Forelimb muscle (tissue), 1 donor: ENCODE measurements around the gene BBIP1. TPM values are rescaled to one million over a fixed set of nuclear protein-coding genes. Genes with fewer than 3 reads are reported as not detected.
A peak's percentile ranks its signal among the peaks of the same experiment; 100 is the strongest.
"Not testable (repeated sequence)": the region's sequence is repeated elsewhere in the genome, so short reads cannot be mapped to it uniquely, and the experiment has no call there.

Experiments used
- DNase-seq: peaks from one replicate; pipeline ENCODE4 v3.0.0-alpha.2; 2013; ENCODE audit warnings: low read depth
- polyA plus RNA-seq: library from polyadenylated mRNA; unstranded; fragments of 120-200 nt; gene quantifications from one replicate; pipeline ENCODE4 v1.2.1, GENCODE V29; 2013; ENCODE audit not compliant: insufficient read length

Gene BBIP1
- polyA plus RNA-seq, 1 donor, result 23.9 TPM

DNA sequence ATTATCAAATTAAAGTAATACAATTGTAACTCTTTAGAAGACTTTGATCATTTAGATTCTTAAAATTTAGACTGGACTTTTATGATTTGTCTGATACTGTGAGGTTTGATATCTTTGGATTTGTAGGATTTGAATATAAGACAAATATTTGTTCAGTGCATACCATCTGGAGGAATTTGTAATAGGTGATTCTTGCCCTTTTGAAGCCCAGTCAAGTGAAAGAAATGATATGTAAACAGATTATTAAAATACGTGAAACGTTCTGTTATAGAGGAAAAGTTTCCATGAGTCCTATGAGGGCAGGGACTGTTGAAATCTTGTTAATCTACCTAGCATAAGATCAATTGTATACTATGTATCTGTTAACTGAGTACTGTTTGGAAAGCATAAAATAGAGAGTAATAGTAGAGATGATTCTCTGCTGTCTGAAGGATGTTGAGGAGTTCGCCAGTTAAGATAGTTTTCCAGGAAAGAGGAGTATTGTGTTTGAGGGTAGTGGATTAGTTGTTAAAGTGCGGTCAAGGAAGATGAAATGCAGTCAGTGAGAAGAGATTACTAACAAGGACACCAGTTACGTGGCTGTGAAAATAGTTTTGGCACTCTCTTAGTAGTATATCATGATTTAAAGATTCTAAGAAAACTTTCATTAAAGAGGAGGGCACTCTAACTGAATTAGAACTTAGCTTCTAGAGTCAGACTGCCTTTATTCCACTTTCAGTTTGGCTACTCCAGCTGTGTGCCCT lies 32.9 kb downstream of the BBIP1 start:
- DNase-seq, result no peak

DNA sequence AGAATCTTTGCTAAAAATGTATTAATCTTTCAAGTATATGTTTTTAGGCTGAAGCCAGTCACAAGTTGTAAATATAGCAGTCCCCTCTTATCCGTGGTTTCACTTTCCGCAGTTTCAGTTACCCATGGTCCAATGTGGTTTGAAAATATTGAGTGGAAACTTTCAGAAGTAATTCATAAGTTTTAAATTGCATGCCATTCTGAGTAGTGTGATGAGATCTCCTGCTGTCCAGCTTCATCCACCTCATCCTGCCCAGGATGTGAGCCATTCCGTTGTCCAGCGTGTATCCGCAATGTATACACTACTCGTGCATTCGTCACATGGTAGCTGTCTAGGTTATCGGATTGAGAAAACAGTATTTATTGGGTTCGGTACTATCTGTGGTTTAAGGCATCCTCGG lies 35.1 kb downstream of the BBIP1 start:
- DNase-seq, result no peak

DNA sequence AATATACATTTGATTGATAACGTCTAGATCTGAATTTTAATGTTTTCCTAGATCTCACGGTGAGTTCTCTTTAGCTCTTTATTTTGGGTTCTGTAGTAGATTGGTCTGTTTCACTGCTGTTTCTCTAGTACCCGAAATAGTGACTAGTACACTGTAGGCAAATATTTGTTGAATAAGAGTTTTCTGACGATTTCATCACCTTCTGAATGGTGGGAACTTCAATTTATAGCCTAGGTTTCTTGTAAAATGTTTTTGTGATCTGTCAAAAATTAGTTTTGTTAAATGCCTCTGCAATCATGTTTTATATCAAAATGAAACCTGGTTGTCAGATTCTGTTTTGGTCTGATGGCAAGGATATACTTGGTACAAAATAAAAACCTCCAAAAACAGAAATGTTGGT lies 37.1 kb downstream of the BBIP1 start:
- no peak for DNase-seq

DNA sequence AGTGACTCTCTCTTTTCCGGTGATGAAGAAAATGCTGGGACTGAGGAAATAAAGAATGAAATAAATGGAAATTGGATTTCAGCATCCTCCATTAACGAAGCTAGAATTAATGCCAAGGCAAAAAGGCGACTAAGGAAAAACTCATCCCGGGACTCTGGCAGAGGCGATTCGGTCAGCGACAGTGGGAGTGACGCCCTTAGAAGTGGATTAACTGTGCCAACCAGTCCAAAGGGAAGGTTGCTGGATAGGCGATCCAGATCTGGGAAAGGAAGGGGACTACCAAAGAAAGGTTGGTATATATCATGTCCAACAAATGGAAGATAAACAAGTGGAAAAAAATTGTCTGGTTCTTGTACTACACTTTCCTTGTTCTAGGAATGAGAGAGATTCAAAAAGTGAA lies 37.7 kb downstream of the BBIP1 start:
- DNase-seq, result no peak

DNA sequence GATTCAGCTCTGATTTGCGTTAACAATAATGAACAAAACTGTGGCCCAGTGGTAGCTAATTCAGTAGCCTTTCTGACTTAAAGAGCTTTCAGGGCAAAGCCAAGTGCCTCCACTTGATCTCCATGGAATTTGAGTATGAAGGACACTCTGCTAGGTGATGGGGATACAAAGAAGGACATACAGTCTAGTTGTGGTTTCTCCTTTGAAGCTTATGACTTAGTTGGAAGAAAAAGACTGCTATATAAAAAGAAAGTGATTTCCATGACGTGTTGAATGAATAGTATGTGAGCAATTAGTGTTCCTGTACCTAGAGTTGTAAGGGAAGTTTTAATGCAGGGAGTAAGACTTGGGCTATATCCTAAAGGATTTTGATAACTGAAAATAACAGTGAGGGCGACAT lies 39.0 kb downstream of the BBIP1 start:
- no peak for DNase-seq

DNA sequence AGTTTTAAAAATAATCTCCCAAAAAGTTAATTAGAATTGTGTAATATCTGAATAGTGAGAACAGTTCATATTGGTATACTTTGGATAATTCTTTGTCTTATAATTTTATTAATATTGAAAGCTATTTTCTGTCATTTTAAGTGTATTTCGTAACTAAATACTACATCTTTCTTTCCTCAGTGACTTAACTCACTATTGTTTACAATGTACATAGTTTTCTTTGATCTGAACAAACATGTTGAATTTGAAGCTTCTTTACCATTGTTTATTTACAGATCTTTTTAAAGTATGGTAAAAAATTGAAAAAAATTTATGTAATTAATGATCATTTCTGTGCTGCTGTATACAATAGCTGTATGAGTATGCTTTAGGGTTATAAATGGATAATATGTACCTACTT lies 42.2 kb downstream of the BBIP1 start:
- no peak for DNase-seq

DNA sequence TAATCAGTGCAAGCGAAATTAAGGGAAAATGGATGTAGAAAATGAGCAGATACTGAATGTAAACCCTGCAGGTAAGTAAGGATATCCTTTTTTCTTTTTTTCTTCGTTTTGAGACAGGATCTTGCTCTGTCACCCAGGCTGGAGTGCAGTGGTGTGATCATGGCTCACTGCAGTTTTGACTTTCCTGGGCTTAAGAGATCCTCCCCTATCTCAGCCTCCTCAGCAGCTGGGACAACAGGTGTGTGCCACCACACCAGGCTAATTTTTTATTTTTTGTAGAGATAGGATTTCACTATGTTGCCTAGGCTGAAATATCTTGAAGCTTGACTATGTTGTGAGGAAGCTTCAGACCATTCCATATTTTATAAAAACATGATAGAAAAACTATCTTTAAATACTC lies 43.0 kb downstream of the BBIP1 start:
- DNase-seq, result no peak

DNA sequence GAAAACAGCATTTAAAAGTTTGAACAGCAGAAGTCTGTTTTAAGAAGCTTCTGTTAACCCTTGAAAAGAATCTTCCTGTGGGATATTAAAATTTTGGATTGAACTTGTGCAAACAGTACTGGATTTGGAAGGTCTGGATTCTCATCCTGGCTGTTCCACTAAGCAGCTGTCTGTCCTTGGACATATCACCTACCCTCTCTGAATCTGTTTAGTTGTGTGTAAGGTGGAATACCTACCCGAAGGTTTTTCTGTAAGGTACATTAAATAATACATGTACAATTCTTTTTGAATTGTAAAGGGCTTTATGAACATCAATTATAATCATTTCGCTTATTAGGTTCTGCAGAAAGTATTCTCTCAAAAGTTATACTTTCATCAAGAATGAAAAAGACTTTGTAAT lies 45.0 kb downstream of the BBIP1 start:
- no peak for DNase-seq

DNA sequence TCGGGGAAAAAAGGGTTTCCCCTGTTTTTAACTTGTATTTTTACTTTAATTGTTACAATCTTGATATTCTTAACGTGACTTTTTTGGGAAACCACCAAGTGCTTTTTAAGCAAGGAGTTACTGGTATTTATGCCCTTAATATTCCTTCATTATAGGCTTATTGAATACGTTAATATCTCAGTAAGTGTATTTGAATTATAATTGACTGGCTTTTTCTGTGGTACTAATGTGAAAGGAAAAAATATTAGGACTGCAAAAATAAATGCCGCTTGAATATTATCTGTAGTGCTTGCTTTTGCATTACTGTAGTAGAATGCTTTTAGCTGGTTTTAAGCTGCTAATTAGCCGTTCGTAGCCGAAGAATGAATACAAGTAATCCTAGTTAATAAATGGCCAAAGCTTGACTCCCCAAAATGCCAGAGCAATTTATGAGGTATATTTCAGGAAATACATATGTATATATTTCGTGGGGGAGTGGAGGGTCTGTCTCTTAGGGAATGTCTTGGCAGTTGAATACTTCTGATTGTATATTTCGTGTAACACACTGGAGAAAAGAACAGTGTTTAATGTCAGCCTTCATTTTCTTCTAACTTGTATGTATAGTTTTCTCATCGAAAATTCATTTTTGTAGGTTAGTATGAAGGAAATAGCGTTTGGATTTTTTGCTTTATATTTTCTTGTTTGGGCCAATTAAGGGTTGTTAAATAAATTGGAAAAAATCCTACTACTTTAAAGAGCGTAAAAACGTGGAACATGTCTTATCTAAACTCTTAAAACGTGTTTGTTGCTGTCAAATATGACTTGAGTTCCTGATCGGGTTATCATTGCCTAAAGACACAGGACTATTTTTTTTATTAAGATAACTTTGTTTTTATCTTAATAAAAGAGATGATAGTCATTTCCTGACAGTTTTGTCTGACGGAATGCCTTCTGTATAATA lies 45.7 kb downstream of the BBIP1 start:
- DNase-seq, result no peak

DNA sequence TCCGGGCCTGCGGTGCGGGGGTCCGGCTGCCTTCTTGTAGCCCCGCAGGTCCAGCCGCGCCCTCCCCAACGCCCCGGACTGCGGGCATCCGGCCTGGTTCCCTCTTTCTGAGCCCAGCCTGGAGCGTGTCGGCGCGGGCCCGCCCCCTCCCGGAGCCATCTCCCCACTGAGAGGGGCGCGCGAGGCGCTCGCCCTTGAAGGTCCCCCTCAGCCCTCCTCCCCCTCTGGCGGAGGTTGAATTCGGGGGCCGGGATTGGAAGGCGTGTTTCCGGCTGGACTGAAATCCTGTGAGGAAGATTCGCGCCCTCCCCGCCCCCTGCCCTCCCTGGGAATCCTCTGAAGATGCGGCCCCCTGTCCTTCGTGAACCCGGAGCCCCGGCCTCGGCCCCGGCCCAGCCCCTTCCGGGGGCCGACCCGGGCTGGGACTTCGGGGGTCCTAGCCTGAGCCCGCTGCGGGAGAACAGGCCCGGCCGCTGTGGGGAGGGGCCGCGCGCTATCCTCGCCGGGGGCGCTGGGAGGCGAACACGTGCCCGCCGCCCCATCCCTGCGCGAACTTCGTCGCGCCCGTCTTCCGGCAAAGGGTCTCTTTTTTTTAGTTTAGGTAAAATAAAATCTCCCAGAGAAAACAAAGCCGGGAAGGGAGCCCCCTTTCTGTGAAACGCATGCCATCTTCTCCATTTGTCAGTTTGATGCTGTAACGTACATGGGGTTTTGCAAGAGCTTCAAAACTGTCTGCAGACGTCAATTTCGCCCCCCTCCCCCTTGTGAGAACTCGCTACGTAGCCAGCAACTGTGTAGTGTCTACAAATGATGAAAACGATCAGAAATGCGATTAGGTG lies 46.6 kb downstream of the BBIP1 start:
- DNase-seq, result peak; percentile 73

DNA sequence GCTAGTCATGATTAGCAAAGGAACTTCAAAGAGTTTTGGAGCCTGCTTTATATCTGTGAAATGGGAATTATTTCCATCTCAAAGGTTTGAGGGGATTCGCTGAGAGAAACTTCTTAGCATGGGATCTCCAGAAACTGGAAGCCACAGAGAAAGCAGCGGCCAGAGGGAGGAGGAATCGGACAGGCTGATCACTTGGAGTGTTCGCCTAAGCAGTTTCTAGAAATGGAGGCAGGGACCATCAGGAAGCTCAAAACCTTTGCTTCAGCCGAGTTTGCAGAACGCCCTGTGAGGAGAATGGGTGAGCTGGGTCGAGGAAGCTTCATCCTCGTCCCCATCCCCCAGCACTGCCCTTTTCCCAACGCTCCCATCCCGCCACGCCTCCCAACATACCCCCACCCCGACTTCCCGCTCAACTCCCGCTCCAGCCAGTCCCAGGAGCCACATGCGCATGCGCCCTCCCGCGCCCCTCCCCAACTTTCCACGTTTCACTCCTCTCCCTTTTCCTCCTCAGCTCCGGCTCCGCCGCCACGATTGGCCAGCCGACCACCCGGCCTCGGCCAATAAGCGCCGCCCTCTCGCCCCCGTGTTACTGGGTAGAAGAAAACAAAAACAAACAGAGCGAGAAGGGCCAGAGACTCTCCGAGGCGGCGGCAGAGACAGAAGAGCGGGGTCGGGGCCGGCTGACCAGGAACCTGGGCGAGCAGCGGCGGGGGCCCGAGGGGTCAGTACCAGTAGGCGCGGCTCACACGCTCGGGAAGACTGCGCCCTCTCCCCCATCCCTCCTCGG lies 47.5 kb downstream of the BBIP1 start, which contains the start of gene PDCD4:
Gene PDCD4, plus strand, starts transcription at position 631 of the 787 bp plus-strand sequence. CDS start 4,100 bp downstream, outside the sequence.
- DNase-seq, result peak; percentile 93

DNA sequence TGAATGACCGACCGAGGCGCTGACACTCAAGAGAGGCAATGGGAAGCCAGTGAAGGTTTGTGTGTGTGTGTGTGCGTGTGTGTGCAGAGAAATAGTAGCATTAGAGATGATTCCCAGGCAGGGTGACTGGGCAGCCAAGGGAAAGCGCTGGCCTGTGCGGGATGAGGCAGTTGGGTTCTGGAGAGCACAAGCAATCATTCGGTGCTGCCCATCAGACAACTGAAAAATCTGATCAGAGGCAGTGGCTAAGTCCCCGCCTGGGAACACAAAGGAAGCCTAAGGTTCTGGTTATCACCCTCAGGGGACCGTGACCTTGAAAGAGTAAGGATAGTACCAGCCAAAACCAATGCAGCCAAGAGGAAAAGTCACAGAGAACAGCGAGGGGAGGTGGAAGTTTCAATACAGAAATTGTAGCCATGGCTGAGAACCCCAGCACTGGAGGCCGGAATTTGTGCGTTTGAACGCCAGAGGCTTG lies 48.1 kb downstream of the BBIP1 start:
- no peak for DNase-seq

DNA sequence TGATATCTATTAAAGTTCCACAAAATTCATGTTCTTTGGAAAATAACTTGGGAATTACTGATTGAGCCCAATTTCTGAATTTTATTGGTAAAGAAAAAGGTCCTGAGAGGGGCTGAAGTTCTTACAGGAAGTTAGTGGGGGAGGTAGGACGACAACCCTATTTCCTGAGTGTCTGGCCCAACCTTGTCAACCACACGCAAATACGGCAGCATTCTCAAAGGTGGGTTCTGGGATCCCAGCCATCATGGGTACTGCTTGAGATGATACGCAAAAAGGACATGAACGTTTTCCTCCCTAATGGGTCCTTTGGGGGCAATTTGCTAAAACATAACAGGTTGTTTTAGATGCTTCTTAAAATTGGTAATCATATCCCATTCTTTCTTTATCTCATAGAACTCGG lies 50.0 kb downstream of the BBIP1 start:
- DNase-seq, result no peak

DNA sequence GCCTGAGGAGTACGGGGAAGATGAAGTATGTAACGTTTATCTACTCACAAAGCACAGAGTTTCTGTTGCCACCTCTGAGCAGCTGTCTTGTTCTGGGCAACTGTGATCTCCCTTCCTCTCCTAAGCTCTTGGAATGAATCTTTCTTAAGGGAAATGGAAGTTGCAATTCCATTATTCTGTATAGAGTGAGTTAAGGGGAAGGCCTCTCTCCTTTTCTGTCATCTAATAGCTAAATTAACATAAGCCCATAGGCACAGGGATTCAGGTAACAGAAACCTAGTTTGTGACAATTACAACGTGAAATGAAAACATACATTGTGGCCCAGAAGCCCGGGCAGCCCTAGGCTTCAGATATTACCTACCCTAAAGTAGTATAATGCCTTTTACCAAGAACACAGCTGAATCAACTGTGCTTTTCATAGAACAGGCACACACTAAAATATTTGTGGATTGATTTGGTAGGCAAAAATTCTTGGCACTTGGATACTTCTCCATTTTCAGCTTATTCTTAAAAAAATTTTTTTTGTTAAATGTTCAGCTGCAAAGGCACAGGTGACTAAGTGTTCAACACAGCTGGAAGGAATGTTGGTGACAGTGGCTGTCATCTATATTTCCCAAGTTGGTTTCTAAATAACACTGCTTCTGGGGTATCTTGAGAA lies 51.0 kb downstream of the BBIP1 start:
- DNase-seq, result no peak

DNA sequence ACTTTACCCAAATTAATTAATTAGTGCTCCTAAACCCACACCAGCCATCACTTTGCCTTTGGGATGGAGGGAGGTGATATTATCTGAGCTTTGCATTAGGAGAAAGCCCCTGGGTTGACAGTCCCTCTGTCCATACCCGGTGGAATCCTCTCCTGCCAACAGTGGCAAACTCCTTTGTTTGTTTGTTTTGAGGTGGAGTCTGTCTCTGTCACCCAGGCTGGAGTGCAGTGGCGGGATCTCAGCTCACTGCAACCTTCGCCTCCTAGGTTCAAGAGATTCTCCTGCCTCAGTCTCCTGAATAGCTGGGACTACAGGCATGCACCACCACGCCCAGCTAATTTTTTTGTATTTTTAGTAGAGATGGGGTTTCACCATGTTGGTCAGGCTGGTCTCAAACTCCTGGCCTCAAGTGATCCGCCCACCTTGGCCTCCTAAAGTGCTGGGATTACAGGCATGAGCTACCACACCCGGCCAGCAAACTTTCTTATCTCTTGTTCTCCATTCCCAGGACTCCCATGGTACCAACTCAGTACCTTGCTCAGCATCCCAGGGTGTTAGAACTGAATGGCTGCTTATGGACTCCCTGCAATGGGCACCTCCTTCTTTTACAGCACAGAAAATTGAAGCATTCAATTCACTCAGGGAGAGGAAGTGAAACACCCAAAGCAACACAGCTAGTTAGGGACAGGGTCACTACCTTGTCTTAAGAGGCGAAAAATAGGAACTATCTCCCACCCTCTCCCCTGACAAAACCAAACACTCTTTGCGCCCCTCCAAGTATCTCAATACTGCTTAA lies 51.8 kb downstream of the BBIP1 start:
- not testable (repeated sequence) for DNase-seq

DNA sequence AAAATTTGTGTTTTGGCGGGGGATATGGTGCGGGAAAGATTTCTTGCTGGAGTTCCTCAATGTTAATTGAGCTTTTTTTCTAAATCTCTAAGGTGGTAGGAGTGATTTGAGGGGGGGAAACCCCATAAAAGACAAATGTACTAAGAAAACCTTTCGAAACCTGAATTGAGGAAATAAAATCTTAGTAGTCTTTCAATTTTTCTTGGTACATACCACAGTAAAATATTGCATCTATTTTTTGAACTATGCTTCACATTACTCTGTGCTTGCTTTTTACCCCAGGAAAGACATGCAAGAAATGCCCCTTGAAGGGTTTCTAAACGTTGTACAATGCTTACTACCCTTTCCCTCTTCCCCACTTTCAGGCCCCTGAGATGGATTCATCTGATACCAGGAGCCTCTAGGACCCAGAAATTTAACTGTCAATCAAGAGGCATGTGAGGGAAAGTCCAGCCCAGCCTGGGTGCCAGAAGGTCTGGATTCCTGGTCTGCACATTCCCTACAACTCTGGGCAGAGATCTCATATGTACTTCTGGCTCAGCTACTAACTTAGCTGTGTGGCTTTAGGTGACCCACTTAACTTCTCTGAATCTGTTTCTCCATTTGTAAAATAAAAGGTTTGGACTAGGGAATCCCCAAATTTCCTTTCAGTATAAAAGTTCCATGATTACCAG lies 53.0 kb downstream of the BBIP1 start:
- DNase-seq, result no peak

DNA sequence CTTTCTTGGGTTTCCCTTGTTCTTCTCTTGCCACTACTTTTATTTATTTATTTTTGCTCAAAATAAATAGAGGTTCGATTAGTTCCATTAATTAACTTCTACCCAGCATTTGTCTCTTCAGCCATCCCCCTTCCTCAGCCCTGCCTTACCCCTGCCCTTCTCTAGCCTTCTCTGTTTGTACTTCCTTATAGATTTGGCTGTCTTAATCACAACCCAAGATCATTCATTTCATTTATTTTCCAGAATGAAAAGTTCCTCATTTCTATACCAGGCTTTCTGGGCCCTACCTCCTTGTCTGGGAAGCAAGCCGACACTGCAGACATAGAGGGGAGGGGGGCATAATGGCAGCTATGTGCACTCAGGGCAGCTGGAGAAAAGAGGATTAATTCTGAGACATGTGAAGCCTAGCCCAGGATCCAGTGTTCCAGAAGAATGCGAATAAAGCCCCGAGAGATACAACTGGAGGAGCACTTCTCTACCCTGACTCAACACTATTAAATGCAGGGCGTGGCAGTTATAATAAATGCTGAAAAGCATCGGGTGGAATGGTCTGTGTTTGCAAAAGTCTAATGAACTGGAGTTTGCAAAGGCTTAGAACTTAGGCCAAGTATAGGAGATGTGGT lies 53.7 kb downstream of the BBIP1 start:
- no peak for DNase-seq

DNA sequence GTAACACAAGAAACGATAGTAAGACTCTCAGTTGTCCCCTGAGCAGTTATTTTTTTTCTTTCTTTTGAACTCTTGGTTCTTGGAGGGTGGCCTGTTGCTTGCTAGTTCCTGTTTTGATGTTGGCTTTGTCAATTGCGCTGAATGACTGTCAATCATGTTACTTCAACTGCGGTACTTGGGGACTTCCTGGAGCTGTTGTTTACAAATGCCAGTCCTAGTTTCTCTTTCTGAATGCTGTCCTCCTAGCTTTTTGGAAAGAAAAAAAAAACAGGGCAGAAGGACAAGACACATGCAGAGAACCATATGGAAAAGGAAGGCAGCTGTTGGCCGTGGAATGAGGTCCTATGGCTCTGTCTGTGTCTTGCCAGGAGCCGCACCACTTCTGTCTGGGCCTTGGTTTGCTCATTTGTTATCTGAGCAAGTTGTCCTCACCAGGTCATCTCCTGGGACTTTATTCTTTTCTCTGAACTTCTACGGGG lies 54.3 kb downstream of the BBIP1 start:
- no peak for DNase-seq
